IPS DF 19.7 (cell line): ENCODE data around the gene ACAA1.
"Not testable (repeated sequence)": the region's sequence is repeated elsewhere in the genome, so short reads cannot be mapped to it uniquely, and the experiment has no call there.

Experiments used
- DNase-seq: peaks from one replicate; pipeline ENCODE4 v3.0.0-alpha.2; 2013; ENCODE audit warnings: low read depth, low spot score

The ACAA1 gene

DNA sequence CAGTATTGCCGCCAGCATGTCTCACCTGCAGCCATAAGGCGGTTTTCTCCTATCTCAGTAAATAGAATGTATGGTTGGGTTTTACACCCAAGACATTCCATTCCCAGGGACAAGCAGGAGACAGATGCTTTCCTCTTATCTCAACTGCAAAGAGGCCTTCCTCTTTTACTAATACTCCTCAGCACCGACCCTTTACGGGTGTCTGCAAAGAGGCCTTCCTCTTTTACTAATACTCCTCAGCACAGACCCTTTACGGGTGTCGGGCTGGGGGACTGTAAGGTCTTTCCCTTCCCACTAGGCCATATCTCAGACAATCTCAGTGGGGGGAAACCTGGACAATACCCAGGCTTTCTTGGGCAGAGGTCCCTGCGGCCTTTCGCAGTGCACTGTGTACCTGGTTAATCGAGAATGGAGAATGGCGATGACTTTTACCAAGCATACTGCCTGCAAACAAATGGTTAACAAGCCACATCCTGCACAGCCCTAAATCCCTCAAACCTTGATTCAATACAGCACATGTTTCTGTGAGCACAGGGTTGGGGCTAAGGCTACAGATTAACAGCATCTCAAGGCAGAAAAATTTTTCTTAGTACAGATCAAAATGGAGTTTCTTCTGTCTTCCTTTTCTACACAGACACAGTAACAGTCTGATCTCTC is 1.2 kb downstream of the ACAA1 start:
- not testable (repeated sequence) for DNase-seq

DNA sequence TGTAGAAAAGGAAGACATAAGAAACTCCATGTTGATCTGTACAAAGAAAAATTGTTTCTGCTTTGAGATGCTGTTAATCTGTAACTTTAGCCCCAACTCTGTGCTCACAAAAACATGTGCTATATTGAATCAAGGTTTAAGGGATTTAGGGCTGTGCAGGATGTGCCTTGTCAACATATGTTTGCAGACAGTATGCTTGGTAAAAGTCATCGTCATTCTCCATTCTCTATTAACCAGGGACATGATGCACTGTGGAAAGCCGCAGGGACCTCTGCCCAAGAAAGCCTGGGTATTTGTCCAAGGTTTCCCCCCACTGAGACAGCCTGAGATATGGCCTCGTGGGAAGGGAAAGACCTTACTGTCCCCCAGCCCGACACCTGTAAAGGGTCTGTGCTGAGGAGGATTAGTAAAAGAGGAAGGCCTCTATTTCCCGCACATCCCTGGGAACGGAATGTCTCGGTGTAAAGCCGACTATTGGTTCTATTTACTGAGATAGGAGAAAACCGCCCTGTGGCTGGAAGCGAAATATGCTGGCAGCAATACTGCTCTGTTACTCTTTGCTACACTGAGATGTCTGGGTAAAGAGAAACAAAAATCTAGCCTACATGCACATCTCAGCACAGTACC is 2.3 kb downstream of the ACAA1 start:
- not testable (repeated sequence) for DNase-seq

GRCh38 chr3:38133557-38134405 is 3.1 kb downstream of the ACAA1 start:
- no peak for DNase-seq

GRCh38 chr3:38133209-38133556 is 3.7 kb downstream of the ACAA1 start:
- no peak for DNase-seq

DNA sequence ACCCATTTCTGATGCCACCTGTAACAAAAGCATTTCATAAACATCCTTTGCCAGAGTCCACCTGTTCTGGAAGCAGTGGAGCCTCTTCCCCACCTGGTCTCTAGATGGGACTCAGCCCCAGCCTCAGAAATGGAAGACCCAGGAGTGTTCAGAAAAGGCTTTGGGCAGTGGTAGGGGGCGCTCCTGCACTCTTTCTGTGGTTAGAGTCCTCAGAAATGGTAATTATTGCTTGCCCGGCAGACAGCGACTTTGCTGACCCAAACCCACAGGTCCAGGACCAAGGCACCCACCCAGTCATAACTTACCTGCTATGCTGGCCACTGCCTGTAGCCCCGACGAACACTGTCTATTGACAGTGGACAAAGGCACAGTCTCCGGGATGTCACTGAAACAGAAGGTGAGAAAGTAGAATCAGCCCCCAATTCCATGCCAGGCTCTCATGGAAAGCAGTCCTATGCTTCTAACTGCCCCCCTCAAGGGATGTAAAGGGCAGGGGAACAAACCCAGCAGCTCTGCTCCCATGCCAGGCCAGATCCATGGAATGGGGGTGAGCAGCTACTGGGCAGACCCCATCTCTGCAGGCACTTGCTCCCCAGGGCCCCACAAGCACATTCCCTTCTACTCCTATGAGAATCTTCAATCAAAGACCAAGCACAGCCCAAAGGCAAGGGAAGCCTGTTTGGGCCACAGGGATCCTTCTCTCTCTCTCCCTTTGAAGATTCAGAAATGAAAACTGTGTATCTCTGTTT is 5.1 kb downstream of the ACAA1 start:
- DNase-seq, result no peak

- DNase-seq, result no peak
Observed at GRCh38 chr3:38130631-38131065, 6.3 kb downstream of the ACAA1 start.

DNA sequence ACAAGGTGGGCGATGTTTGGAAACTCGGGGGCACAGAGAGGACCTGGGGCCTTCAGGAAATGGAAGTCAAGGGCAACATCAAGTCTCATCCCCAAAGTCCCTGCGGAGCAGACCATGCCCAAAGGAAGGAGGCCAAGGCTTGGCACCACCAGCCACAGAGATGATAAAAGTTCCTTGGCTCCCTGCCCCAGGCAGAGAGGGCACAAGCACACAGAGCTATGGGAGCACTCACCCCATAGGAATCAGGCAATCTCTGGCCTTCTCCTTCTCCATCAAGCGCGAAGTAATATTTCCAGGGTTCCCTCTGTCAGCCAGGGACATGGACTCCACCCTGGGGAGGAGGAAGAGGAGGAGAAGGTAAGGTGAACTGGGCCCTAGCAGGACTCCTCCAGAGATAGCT is 7.9 kb downstream of the ACAA1 start:
- no peak for DNase-seq

- no peak for DNase-seq
Observed at GRCh38 chr3:38128303-38128655, 8.6 kb downstream of the ACAA1 start.

GRCh38 chr3:38127611-38128302 is 9.2 kb downstream of the ACAA1 start:
- no peak for DNase-seq

GRCh38 chr3:38126121-38126892 is 10.6 kb downstream of the ACAA1 start:
- DNase-seq, result no peak

DNA sequence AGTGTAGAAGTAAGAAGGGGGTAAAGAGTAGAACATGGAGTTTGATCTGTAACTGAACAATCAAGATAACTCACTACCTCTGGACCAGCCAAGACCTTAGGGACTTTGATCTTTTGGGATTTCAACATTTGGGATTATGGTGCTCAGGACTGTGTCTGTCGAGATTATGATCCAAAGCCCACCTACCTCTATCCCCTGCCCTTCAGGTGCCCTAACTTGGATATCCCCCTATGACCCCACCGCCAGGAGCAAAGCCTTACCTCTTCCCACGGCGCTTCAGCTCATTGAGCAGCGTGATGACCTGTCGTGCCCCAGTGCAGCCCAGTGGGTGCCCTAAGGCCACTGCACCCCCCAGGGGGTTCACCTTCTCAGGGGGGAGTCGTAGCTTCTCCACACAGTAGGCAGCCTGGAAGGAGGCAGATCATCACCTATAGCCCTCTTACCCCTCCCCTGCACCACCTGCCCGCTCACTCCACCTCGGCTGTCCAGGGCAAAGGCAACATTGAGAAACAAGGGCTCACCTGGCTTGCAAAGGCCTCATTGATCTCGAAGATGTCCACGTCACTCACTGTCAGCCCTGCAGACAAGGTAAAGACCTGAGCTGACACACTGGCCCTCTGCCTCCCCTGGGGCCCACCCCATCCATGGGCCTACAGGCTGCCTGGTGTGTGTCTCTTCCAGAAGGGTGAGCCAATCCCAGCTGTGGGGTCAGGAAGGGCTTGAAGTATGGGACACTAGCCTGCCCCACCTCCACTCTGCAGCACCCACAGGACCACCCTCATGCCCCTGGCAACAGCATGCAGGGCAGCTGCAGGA is 11.4 kb downstream of the ACAA1 start:
- no peak for DNase-seq

- no peak for DNase-seq
Observed at GRCh38 chr3:38124324-38125122, 12.4 kb downstream of the ACAA1 start.

GRCh38 chr3:38122712-38123290 is 14.1 kb downstream of the ACAA1 start:
- DNase-seq, result no peak

DNA sequence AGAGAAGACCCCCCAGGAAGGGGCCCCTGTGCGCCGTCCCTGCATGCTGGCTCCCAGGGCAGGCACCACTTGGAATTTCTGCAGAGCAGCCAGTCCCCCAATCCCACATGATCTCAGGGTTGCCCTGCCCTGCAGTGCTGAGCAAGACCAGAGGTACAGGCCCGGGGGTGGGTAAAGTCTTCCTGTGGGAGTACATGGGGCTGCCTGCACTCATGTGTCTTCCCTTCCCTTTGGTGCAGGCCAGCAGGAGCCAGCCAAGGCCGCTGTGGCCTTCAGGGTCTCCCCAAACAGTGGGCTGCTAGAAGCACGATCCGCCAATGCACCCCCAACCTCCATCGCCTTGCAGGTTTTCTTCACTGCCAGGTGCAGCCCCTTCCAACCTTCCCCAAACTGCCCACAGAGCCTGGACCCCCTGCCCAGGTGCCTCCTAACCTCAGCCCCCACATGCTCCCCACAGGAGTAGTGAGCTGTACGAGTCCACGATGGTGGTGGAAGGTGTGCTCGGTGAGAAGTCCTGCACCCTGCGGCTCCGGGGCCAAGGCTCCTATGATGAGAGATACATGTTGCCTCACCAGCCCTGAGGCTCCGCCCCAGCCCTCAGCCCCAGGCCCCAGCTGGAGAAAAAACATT is 15.0 kb downstream of the ACAA1 start:
- no peak for DNase-seq

GRCh38 chr3:38121451-38121831 is 15.5 kb downstream of the ACAA1 start:
- DNase-seq, result no peak

- DNase-seq, result no peak
Observed at GRCh38 chr3:38120693-38121450, 16.1 kb downstream of the ACAA1 start.
